Adipose tissue (tissue), 3 donors: ENCODE data around the gene SMTNL2. TPM values are rescaled to one million over a fixed set of nuclear protein-coding genes. Genes with fewer than 3 reads are reported as not detected.
"Not testable (repeated sequence)": the region's sequence is repeated elsewhere in the genome, so short reads cannot be mapped to it uniquely, and the experiment has no call there.

Experiments used
- H3K27ac ChIP-seq: one replicate; pipeline ENCODE4 v1.5.1; 2013; ENCODE audit warnings: low read depth, low read length
- WGBS, 3 donors: extraction: QIAGEN DNeasy Blood & Tissue Kit; methylation state at CpG; one replicate each; pipeline ENCODE4 v1.1.7; 2013; 5-methylcytosine and 5-hydroxymethylcytosine counted together
- polyA plus RNA-seq, 3 donors: library from polyadenylated mRNA; stranded (reverse); fragments of 200-250 nt; gene quantifications; one replicate each; pipeline ENCODE4 v1.2.3, GENCODE V29; 2013
- donor health status: healthy with polysubstance abuse.
- donor health status: Bipolar disorder and iron deficiency.
- donor health status: healthy.

Gene SMTNL2
- polyA plus RNA-seq, 3 donors: 0.35 to 1.3 (median 0.77) TPM

- WGBS, 3 donors: 83 to 89% (median 85%) methylated on average over 14 of the region's 14 CpGs
- no peak overlapping the region for H3K27ac ChIP-seq
Observed at GRCh38 chr17:4593021-4593421, 8.7 kb downstream of the SMTNL2 start.

- WGBS, 3 donors: 81 to 92% (median 89%) methylated on average over 7 of the region's 7 CpGs
- no peak overlapping the region for H3K27ac ChIP-seq
Observed at GRCh38 chr17:4594406-4594805, 10.1 kb downstream of the SMTNL2 start.

- no peak overlapping the region for H3K27ac ChIP-seq
- WGBS, 3 donors: 32 to 42% (median 42%) methylated on average over 28 to 29 of the region's 29 CpGs
Observed at GRCh38 chr17:4594931-4595684, 10.8 kb downstream of the SMTNL2 start.

GRCh38 chr17:4595685-4596342, 11.5 kb downstream of the SMTNL2 start:
- not testable (repeated sequence) for H3K27ac ChIP-seq

GRCh38 chr17:4596636-4597380, 12.5 kb downstream of the SMTNL2 start:
- WGBS, 3 donors: 86 to 96% (median 95%) methylated on average over 23 to 36 of the region's 36 CpGs
- H3K27ac ChIP-seq: no peak overlapping the region

More at GRCh38 chr17:4595685-4596342, 11.5 kb downstream of the SMTNL2 start:
- WGBS, 3 donors: 92 to 96% (median 94%) methylated on average over 19 to 23 of the region's 23 CpGs

DNA sequence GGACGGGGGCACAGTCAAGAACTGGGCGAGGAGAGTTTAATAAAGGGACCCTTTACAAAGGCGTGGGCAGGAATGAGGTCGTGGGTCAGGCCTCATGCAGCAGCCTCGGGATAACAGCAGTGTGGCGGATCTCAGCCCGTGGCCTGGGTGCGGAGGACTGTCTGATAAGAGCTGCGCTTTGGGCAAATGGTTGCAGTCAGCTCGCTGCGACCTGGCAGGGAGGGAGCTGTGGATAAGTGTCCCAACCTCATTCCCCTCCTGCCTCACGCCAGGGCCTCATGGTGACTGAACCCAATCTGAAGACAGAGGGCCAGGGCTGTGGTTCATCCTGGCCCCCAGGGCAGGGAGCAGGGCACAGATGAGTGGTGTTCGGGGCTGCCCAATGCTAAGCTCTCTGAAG, 13.6 kb downstream of the SMTNL2 start:
- no peak overlapping the region for H3K27ac ChIP-seq
- 75 to 85% (median 82%) methylated on average over 13 of the region's 13 CpGs for WGBS, 3 donors

GRCh38 chr17:4598776-4599504, 14.6 kb downstream of the SMTNL2 start:
- H3K27ac ChIP-seq: no peak overlapping the region
- 59 to 75% (median 64%) methylated on average over 20 of the region's 20 CpGs for WGBS, 3 donors

- no peak overlapping the region for H3K27ac ChIP-seq
- 45 to 52% (median 50%) methylated on average over 25 of the region's 25 CpGs for WGBS, 3 donors
Observed at GRCh38 chr17:4599505-4600281, 15.4 kb downstream of the SMTNL2 start.

- WGBS, 3 donors: 65 to 79% (median 76%) methylated on average over 13 of the region's 13 CpGs
- H3K27ac ChIP-seq: no peak overlapping the region
Observed at GRCh38 chr17:4600563-4600962, 16.2 kb downstream of the SMTNL2 start.

- 90 to 96% (median 95%) methylated on average over 4 of the region's 4 CpGs for WGBS, 3 donors
- H3K27ac ChIP-seq: no peak overlapping the region
Observed at GRCh38 chr17:4601326-4601725, 17.0 kb downstream of the SMTNL2 start.

GRCh38 chr17:4602041-4602440, 17.7 kb downstream of the SMTNL2 start:
- H3K27ac ChIP-seq: no peak overlapping the region
- WGBS, 3 donors: 78 to 84% (median 81%) methylated on average over 5 of the region's 5 CpGs

GRCh38 chr17:4604111-4604644, 19.8 kb downstream of the SMTNL2 start:
- 58 to 73% (median 70%) methylated on average over 18 of the region's 18 CpGs for WGBS, 3 donors
- no peak overlapping the region for H3K27ac ChIP-seq

DNA sequence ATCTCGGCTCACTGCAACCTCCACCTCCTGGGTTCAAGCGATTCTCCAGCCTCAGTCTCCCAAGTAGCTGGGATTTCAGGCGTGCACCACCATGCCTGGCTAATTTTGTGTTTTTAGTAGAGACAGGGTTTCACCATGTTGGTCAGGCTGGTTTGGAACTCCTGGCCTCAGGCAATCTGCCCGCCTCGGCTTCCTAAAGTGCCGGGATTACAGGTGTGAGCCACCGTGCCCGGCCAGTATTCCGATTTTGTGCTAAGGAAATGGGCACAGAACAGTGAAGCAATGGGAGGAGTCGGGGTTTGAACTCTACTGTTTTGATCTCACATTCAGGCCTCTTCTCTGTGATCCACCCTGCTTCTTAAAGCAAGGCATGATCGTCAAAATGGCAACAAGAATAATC, 20.4 kb downstream of the SMTNL2 start:
- H3K27ac ChIP-seq: not testable (repeated sequence)
- 84 to 89% (median 85%) methylated on average over 11 of the region's 11 CpGs for WGBS, 3 donors

DNA sequence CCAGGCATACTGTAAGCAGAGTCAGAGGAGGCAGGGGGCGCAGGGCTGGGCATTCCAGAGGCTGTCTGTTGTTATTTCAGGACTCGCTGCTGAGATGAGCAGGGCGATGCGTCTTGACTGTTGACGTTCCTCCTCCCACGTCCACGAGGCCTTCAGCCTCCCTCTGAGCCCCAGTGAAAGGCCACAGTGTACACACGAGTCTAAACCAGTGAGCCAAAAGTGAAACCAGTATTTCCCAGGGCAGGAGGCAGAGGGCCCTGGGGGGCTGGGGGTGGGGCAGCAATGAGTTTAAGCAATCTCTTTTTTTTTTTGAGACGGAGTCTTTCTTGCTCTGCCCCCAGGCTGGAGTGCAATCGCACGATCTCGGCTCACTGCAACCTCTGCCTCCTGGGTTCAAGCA, 21.5 kb downstream of the SMTNL2 start:
- WGBS, 3 donors: 44 to 71% (median 51%) methylated on average over 12 of the region's 12 CpGs
- no peak overlapping the region for H3K27ac ChIP-seq

DNA sequence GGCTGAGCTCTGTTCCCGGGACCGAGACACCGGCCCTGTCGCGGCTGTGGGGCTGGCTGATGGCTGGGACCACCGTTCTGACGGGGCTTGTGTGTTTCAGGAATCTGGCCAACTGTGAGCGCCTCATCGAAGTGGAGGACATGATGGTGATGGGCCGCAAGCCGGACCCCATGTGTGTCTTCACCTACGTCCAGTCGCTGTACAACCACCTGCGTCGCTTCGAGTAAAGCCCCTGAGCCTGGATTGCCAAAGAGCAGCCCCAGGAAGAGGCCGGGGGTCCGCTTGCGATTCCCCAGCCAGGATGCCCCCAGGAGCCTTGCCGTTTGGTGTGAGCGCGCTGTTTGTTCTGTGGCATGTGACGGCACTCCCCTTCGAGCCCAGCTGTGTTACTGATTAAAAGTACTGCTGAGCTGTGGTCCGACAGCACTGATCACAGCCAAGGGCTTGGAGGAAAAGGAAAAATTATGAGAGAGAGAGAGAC, 23.0 kb downstream of the SMTNL2 start:
- WGBS, 3 donors: 55 to 63% (median 60%) methylated on average over 25 of the region's 25 CpGs
- no peak overlapping the region for H3K27ac ChIP-seq

- WGBS, 3 donors: 5% methylated on average over 9 of the region's 9 CpGs
- H3K27ac ChIP-seq: no peak overlapping the region
Observed at GRCh38 chr17:4607773-4608187, 23.5 kb downstream of the SMTNL2 start.

DNA sequence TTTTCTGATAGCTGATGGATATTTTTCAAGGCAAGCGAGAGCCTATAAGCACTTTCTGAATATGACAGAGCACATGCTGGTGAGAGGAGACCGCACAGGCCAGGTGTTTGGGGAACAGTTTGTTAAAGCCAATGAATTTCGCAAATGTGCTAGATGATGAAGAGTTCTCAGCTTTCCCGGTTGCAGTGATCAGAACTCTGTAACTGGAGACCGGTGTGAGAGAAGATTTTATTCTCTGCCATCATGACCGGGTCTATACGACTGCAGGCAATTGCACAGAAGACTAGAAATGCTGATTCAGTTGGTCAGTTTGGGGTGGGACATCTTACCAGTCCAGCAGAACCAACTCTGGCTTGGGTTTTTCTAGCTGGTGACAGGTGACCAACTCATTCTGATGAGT, 25.4 kb downstream of the SMTNL2 start:
- 87 to 90% (median 89%) methylated on average over 7 of the region's 7 CpGs for WGBS, 3 donors
- no peak overlapping the region for H3K27ac ChIP-seq
